ENCODE data around the gene TGIF1. TPM values are rescaled to one million over a fixed set of nuclear protein-coding genes. Genes with fewer than 3 reads are reported as not detected.

TGIF1 gene
- total RNA-seq, 2 donors from 2014 or later, result 42.8 to 91.6 TPM

GRCh38 chr18:3504637-3505036 is 54.7 kb downstream of the TGIF1 start:
- no peak for DNase-seq (ENCODE audit: low spot score)
- ATAC-seq (ENCODE audit: insufficient number of reproducible peaks, low FRiP score, low read depth), result no peak
- no peak for TF ChIP-seq CTCF (IDR thresholded peaks at IDR 0.05)

GRCh38 chr18:3508576-3509549 is 58.9 kb downstream of the TGIF1 start:
- ATAC-seq (ENCODE audit: insufficient number of reproducible peaks, low FRiP score, low read depth), result no peak

More at GRCh38 chr18:3504637-3505036, 54.7 kb downstream of the TGIF1 start:
- Histone ChIP-seq H3K9me3 (no peaks in the 10 kb centered on the region), H3K27ac (no peak overlapping the region), H3K4me1 (ENCODE audit: control insufficient read depth in 1 of 2, low read depth in 2 of 2) (no peaks in the 10 kb centered on the region), H3K36me3 (no peaks in the 10 kb centered on the region), H3K4me3 (no peak overlapping the region), H3K27me3 (replicated peaks; ENCODE audit: insufficient read depth) (no peaks in the 10 kb centered on the region)

More at GRCh38 chr18:3508576-3509549, 58.9 kb downstream of the TGIF1 start:
- no peaks in the 10 kb centered on the region for H3K27me3 ChIP-seq (replicated peaks; ENCODE audit: insufficient read depth)
- DNase-seq (ENCODE audit: low spot score), result no peak
- no peaks in the 10 kb centered on the region for H3K36me3 ChIP-seq
- no peaks in the 10 kb centered on the region for H3K4me1 ChIP-seq (ENCODE audit: control insufficient read depth in 1 of 2, low read depth in 2 of 2)
- no peak for TF ChIP-seq CTCF (IDR thresholded peaks at IDR 0.05)
- no peak overlapping the region for H3K4me3 ChIP-seq
- H3K27ac ChIP-seq, result no peak overlapping the region
- no peaks in the 10 kb centered on the region for H3K9me3 ChIP-seq

Other genes starting within 250 kb of the TGIF1 start
- gene MYOM1, start 230.2 kb upstream of the TGIF1 start, total RNA-seq, result 10 to 100 TPM; 16.1 to 27.2 TPM
- gene MYL12A, start 202.4 kb upstream of the TGIF1 start, total RNA-seq, result 100 to 1,000 TPM; 451 to 800 TPM
- 100 to 1,000 TPM; 208 to 328 TPM for gene MYL12B, start 188.0 kb upstream of the TGIF1 start, total RNA-seq

Measured in thoracic aorta (tissue), 2 donors.